H1 (cell line): ENCODE data around the gene WWC2. TPM values are rescaled to one million over a fixed set of nuclear protein-coding genes. Genes with fewer than 3 reads are reported as not detected.

Experiments used
- CTCF ChIA-PET: fragments of 300-600 bp; sonication (Branson Sonifier 250); formaldehyde crosslinking; loops from one replicate; lab custom pipeline; 2021; ENCODE audit not compliant: partially characterized antibody; lab: Charles Lee
- POLR2A ChIA-PET: fragments of 300-600 bp; sonication (Branson Sonifier 250); formaldehyde crosslinking; loops from one replicate; lab custom pipeline; 2021; ENCODE audit warnings: inconsistent platforms; ENCODE audit not compliant: partially characterized antibody; lab: Charles Lee
- DNase-seq, 2 experiments: peaks; one replicate each; pipeline versions ENCODE4 v3.0.0 to v3.0.0-alpha.2; 2010 to 2022; ENCODE audit warnings: low spot score in 2 of 2, low read depth in 1 of 2, mixed read lengths in 1 of 2
- FAIRE-seq: peaks from 2 replicates; lab custom pipeline; 2011; peaks lifted over from hg19 to GRCh38; lab: Jason Lieb, UNC
- H2AFZ ChIP-seq: 2 replicates; pipeline ENCODE4 v1.8.1; 2012; ENCODE audit warnings: low read length, inconsistent platforms
- H2AK5ac ChIP-seq: 2 replicates; pipeline ENCODE4 v1.6.1; 2013; ENCODE audit warnings: low read depth, low read length
- H2BK120ac ChIP-seq: replicated peaks from 2 replicates; pipeline ENCODE3; 2013; ENCODE audit warnings: low read depth, low read length, inconsistent platforms
- H2BK12ac ChIP-seq: 2 replicates; pipeline ENCODE4 v1.6.1; 2013; ENCODE audit warnings: low read depth, low read length
- H2BK15ac ChIP-seq: 2 replicates; pipeline ENCODE4 v1.6.1; 2013; ENCODE audit warnings: low read length
- H2BK20ac ChIP-seq: 2 replicates; pipeline ENCODE4 v1.6.1; 2013; ENCODE audit warnings: low read length
- H2BK5ac ChIP-seq: 2 replicates; pipeline ENCODE4 v1.6.1; 2013; ENCODE audit warnings: low read depth, low read length
- H3K14ac ChIP-seq: 2 replicates; pipeline ENCODE4 v1.6.1; 2013; ENCODE audit warnings: inconsistent platforms; ENCODE audit not compliant: insufficient read length
- H3K18ac ChIP-seq: 2 replicates; pipeline ENCODE4 v1.6.1; 2013; ENCODE audit warnings: low read length; ENCODE audit errors: extremely low read depth
- H3K23ac ChIP-seq: 2 replicates; pipeline ENCODE4 v1.6.1; 2013; ENCODE audit warnings: inconsistent platforms; ENCODE audit not compliant: insufficient read length
- H3K23me2 ChIP-seq: 2 replicates; pipeline ENCODE4 v1.6.1; 2013; ENCODE audit warnings: low read depth, low read length
- H3K27ac ChIP-seq: 2 replicates; pipeline ENCODE4 v1.6.1; 2011; ENCODE audit warnings: low read depth, low read length, inconsistent platforms
- H3K27me3 ChIP-seq, 4 experiments: replicated peaks in 1 of 4; 1 replicate in 1 of 4; 2 replicates in 3 of 4; pipeline versions ENCODE4 v1.6.1 to v1.8.1; 2011 to 2013; ENCODE audit warnings: low read length in 3 of 4, mild to moderate bottlenecking in 3 of 4, inconsistent platforms in 2 of 4, mixed read lengths in 2 of 4, moderate library complexity in 1 of 4; ENCODE audit not compliant: control insufficient read depth in 3 of 4, insufficient read depth in 3 of 4; ENCODE audit errors: extremely low read depth in 1 of 4
- H3K36me3 ChIP-seq, 4 experiments: 2 replicates each; pipeline versions ENCODE4 v1.6.1 to v1.8.1; 2011 to 2013; ENCODE audit warnings: mild to moderate bottlenecking in 4 of 4, low read length in 3 of 4, moderate library complexity in 2 of 4, control low read depth in 1 of 4, inconsistent platforms in 1 of 4; ENCODE audit not compliant: insufficient read depth in 4 of 4, control insufficient read depth in 2 of 4
- H3K4ac ChIP-seq: replicated peaks from 2 replicates; pipeline ENCODE3; 2013; ENCODE audit warnings: low read length, low read depth, mixed read lengths, inconsistent platforms; ENCODE audit not compliant: insufficient read length
- H3K4me1 ChIP-seq, 4 experiments: replicated peaks in 1 of 4; 1 replicate in 1 of 4; 2 replicates in 3 of 4; pipeline versions ENCODE4 v1.6.1 to v1.8.1; 2011 to 2013; ENCODE audit warnings: low read length in 3 of 4, inconsistent platforms in 2 of 4, mixed read lengths in 1 of 4; ENCODE audit not compliant: insufficient read depth in 4 of 4, control insufficient read depth in 3 of 4
- H3K4me2 ChIP-seq, 2 experiments: 2 replicates each; pipeline versions ENCODE4 v1.6.1 to v1.8.1; 2011 to 2013; ENCODE audit warnings: low read depth in 2 of 2, low read length in 2 of 2, control low read depth in 1 of 2, inconsistent platforms in 1 of 2, mild to moderate bottlenecking in 1 of 2; ENCODE audit not compliant: insufficient read depth in 1 of 2
- H3K4me3 ChIP-seq, 4 experiments: fragments of 200-600, 300-600 bp in 1 of 4; sonication (generic), shearing (Covaris generic), sonication (Bioruptor Twin) in 1 of 4; 2 replicates each; pipeline versions ENCODE4 v1.5.1 to v1.8.1; 2011 to 2016; ENCODE audit warnings: low read length in 4 of 4, low read depth in 3 of 4, control low read depth in 2 of 4, inconsistent platforms in 2 of 4, mild to moderate bottlenecking in 2 of 4, mixed read lengths in 1 of 4, moderate library complexity in 1 of 4; ENCODE audit not compliant: insufficient read depth in 2 of 4; ENCODE audit errors: extremely low read depth in 1 of 4
- H3K56ac ChIP-seq: replicated peaks from 2 replicates; pipeline ENCODE3; 2013; ENCODE audit warnings: low read depth, mild to moderate bottlenecking, mixed read lengths, low read length, inconsistent platforms; ENCODE audit not compliant: insufficient read length
- H3K79me1 ChIP-seq: 2 replicates; pipeline ENCODE4 v1.6.1; 2013; ENCODE audit warnings: low read depth, low read length, control low read depth
- H3K79me2 ChIP-seq, 2 experiments: 2 replicates each; pipeline versions ENCODE4 v1.6.1 to v1.8.1; 2012 to 2013; ENCODE audit warnings: low read length in 2 of 2, mild to moderate bottlenecking in 2 of 2, inconsistent platforms in 1 of 2; ENCODE audit not compliant: insufficient read depth in 2 of 2, control insufficient read depth in 1 of 2
- H3K9ac ChIP-seq, 4 experiments: replicated peaks in 1 of 4; 1 replicate in 1 of 4; 2 replicates in 3 of 4; pipeline versions ENCODE4 v1.6.1 to v1.8.1; 2011 to 2013; ENCODE audit warnings: low read depth in 3 of 4, low read length in 3 of 4, control low read depth in 2 of 4, mild to moderate bottlenecking in 2 of 4, moderate library complexity in 2 of 4, inconsistent platforms in 1 of 4; ENCODE audit errors: extremely low read depth in 1 of 4
- H3K9me3 ChIP-seq, 2 experiments: 2 replicates each; pipeline versions ENCODE4 v1.6.1 to v1.8.1; 2012 to 2013; ENCODE audit warnings: mild to moderate bottlenecking in 2 of 2, moderate library complexity in 2 of 2, control low read depth in 1 of 2, inconsistent platforms in 1 of 2, low read depth in 1 of 2, low read length in 1 of 2, mixed read lengths in 1 of 2; ENCODE audit not compliant: insufficient read depth in 2 of 2
- H4K20me1 ChIP-seq, 2 experiments: replicated peaks in 1 of 2; 2 replicates each; pipeline versions ENCODE3 to v1.8.1; 2011 to 2013; ENCODE audit warnings: inconsistent platforms in 2 of 2, low read length in 2 of 2, mild to moderate bottlenecking in 1 of 2; ENCODE audit not compliant: insufficient read depth in 2 of 2, control insufficient read depth in 1 of 2
- H4K5ac ChIP-seq: 2 replicates; pipeline ENCODE4 v1.6.1; 2013; ENCODE audit warnings: low read length, low read depth, mixed read lengths, inconsistent platforms; ENCODE audit not compliant: insufficient read length
- H4K8ac ChIP-seq: 2 replicates; pipeline ENCODE4 v1.8.0; 2013; ENCODE audit warnings: mild to moderate bottlenecking, moderate library complexity, low read length, inconsistent platforms; ENCODE audit not compliant: insufficient read depth; ENCODE audit errors: extremely low read depth
- H4K91ac ChIP-seq: replicated peaks from 2 replicates; pipeline ENCODE3; 2013; ENCODE audit warnings: low read length, mixed read lengths, inconsistent platforms; ENCODE audit not compliant: insufficient read length
- CBX8 ChIP-seq: fragments of 300-800, 300-1000 bp; sonication (generic); IDR thresholded peaks from 2 replicates; pipeline ENCODE4 v1.7.1; 2016; ENCODE audit warnings: low read depth, low read length, borderline replicate concordance
- EZH2 ChIP-seq: fragments of 200-600 bp; sonication (generic); IDR thresholded peaks from 2 replicates; pipeline ENCODE4 v1.7.1; 2012; ENCODE audit warnings: low read depth, mild to moderate bottlenecking, moderate library complexity, low read length, inconsistent platforms; ENCODE audit not compliant: severe bottlenecking
- KDM5A ChIP-seq: fragments of 200-600 bp; IDR thresholded peaks from 2 replicates; pipeline ENCODE4 v1.7.1; 2012; ENCODE audit warnings: mild to moderate bottlenecking, low read length, inconsistent platforms, mixed read lengths
- NANOG ChIP-seq: IDR thresholded peaks from 2 replicates; pipeline ENCODE4 v1.6.1; 2011; ENCODE audit warnings: low read length, low read depth, mild to moderate bottlenecking, inconsistent platforms; ENCODE audit not compliant: insufficient read depth, poor library complexity, severe bottlenecking
- POLR2A ChIP-seq, 2 experiments: IDR thresholded peaks; 1 replicate in 1 of 2; 2 replicates in 1 of 2; pipeline ENCODE4 v1.6.1; 2011; ENCODE audit warnings: low read depth in 2 of 2, low read length in 2 of 2, mild to moderate bottlenecking in 2 of 2; ENCODE audit errors: control extremely low read depth in 1 of 2
- POLR2AphosphoS5 ChIP-seq: IDR thresholded peaks from 2 replicates; pipeline ENCODE4 v1.6.1; 2011; ENCODE audit warnings: low read depth, low read length
- TAF7 ChIP-seq: optimal IDR thresholded peaks from 2 replicates; pipeline ENCODE3; 2011; ENCODE audit warnings: low read depth, mild to moderate bottlenecking, inconsistent platforms, low read length, moderate library complexity, borderline replicate concordance
- YY1 ChIP-seq: IDR thresholded peaks from 2 replicates; pipeline ENCODE4 v1.6.1; 2011; ENCODE audit warnings: low read depth, mild to moderate bottlenecking, low read length
- ZNF274 ChIP-seq: IDR thresholded peaks from 2 replicates; pipeline ENCODE4 v1.7.0; 2012; ENCODE audit warnings: low read length, borderline replicate concordance; ENCODE audit errors: extremely low read depth
- WGBS, 2 experiments: shearing (Covaris generic) in 1 of 2; methylation state at CpG; one replicate each; pipeline versions ENCODE4 v1.1.6 to v1.1.7; 2013 to 2015; ENCODE audit warnings: low lambda C conversion rate in 2 of 2, mixed read lengths in 2 of 2, inconsistent platforms in 1 of 2, low coverage in 1 of 2, missing lambda C conversion rate in 1 of 2; ENCODE audit not compliant: insufficient replicate concordance in 2 of 2, insufficient coverage in 1 of 2, insufficient read length in 1 of 2; ENCODE audit errors: extremely low coverage in 1 of 2, missing lambda C conversion rate in 1 of 2; 5-methylcytosine and 5-hydroxymethylcytosine counted together
- polyA plus RNA-seq, 7 experiments: library from polyadenylated mRNA; depleted of rRNA in 3 of 7; stranded (reverse) in 5 of 7; unstranded in 2 of 7; fragments of >200 nt in 5 of 7; fragments of 200-250 nt in 2 of 7; gene quantifications; 1 replicate in 5 of 7; 2 replicates in 1 of 7; 4 replicates in 1 of 7; pipeline versions ENCODE4 v1.2.1 to v1.2.3, GENCODE V29; 2011 to 2013; ENCODE audit warnings: missing spikeins in 2 of 7, mixed read lengths in 2 of 7
- total RNA-seq: library from RNA; stranded (reverse); fragmentation: NEBNext Ultra II Directional; extraction: Animal tissue kit (Norgen Biotek cat#: 25700); gene quantifications from 2 replicates; pipeline ENCODE4 v1.2.1, GENCODE V29; 2021
- TF ChIP-seq, protein P1 (sequence below): IDR thresholded peaks from 2 replicates; pipeline ENCODE4 v1.6.1; 2011; ENCODE audit warnings: low read depth, mild to moderate bottlenecking, low read length; ENCODE audit not compliant: insufficient read depth
- TF ChIP-seq, protein P2 (sequence below): IDR thresholded peaks from 2 replicates; pipeline ENCODE4 v1.6.1; 2012; ENCODE audit warnings: inconsistent platforms
- TF ChIP-seq, protein P3 (sequence below): IDR thresholded peaks from 2 replicates; pipeline ENCODE4 v1.6.1; 2012; ENCODE audit warnings: low read length, inconsistent platforms

Gene WWC2
- total and polyA plus RNA-seq, 2 of the 8 experiments (the other 6 are each of a cell fraction or from before 2014, with no cell fraction given): 17.6 to 135 TPM

DNA sequence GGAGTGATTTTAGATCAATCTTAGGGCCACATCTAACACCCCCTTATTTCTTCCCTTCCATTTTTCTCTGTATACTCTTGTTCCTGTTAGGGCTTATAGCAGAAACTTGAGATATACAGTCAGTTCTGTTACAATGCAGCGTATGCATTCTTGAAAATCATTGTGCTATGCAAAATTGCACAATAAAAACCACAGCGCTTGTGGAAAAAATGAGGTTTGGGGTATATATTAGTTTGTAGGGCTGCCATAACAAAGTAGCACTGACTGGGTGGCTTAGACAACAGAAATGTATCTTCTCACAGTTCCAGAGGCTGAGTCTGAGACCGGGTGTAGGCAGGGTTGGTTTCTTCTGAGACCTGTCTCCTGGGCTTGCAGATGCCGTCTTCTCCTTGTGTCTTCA lies 59.0 kb downstream of the WWC2 start:
- H3K36me3 ChIP-seq: no peaks in the 10 kb centered on the region; a peak in 1 of 8 replicates
- no peak overlapping the region for H4K8ac ChIP-seq
- no peaks in the 10 kb centered on the region for H3K9me3 ChIP-seq
- peaks cover 3 to 98% of the 10 kb centered on the region in 2 experiments; a peak in 3 of 4 replicates for H3K79me2 ChIP-seq
- no peak overlapping the region for H2BK12ac ChIP-seq
- H3K4me2 ChIP-seq: no peak overlapping the region
- H4K91ac ChIP-seq: no peak overlapping the region
- no peak for DNase-seq
- no peak overlapping the region for H3K4me3 ChIP-seq
- H3K23me2 ChIP-seq: no peaks in the 10 kb centered on the region; the same call in 1 of the 2 replicates
- FAIRE-seq: no peak
- no peaks in the 10 kb centered on the region for H3K27me3 ChIP-seq
- H2AK5ac ChIP-seq: no peak overlapping the region
- ChIA-PET POLR2A (interaction anchor here (1.3 kb wide), 1 partner anchor 18 kb away, joined by 5 read pairs; no protein-coding TSS in a partner anchor), CTCF (no interaction called here)
- no peak overlapping the region for H4K5ac ChIP-seq
- H3K4ac ChIP-seq: no peak overlapping the region
- H2AFZ ChIP-seq: no peak overlapping the region
- H3K18ac ChIP-seq: no peak overlapping the region
- H3K23ac ChIP-seq: no peak overlapping the region
- H4K20me1 ChIP-seq: peaks cover 8 to 15% of the 10 kb centered on the region in 2 experiments
- 72% methylated on average over 4 of the region's 4 CpGs; no CpG with 5 or more reads in 1 of the 2 experiments for WGBS, 2 experiments
- no peak overlapping the region for H2BK120ac ChIP-seq
- H3K27ac ChIP-seq: no peak overlapping the region
- no peak overlapping the region for H3K56ac ChIP-seq
- no peak overlapping the region for H2BK15ac ChIP-seq
- H2BK20ac ChIP-seq: no peak overlapping the region
- no peak overlapping the region for H2BK5ac ChIP-seq
- H3K14ac ChIP-seq: no peak overlapping the region
- H3K9ac ChIP-seq: no peak overlapping the region
- H3K79me1 ChIP-seq: peaks cover 10% of the 10 kb centered on the region
- peaks cover 3 to 13% (median 11%) of the 10 kb centered on the region in 4 experiments; a peak in 5 of 7 replicates for H3K4me1 ChIP-seq
- TF ChIP-seq NANOG (no peak), KDM5A (no peak), POLR2AphosphoS5 (no peak), CBX8 (no peak), POLR2A (IDR thresholded peaks at IDR 0.05; ENCODE audit: control extremely low read depth in 1 of 2, low read depth in 2 of 2, low read length in 2 of 2) (no peak), YY1 (no peak), TAF7 (no peak), EZH2 (no peak), ZNF274 (no peak)
- TF ChIP-seq, protein P1, sequence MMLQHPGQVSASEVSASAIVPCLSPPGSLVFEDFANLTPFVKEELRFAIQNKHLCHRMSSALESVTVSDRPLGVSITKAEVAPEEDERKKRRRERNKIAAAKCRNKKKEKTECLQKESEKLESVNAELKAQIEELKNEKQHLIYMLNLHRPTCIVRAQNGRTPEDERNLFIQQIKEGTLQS: no peak
- TF ChIP-seq, protein P2, sequence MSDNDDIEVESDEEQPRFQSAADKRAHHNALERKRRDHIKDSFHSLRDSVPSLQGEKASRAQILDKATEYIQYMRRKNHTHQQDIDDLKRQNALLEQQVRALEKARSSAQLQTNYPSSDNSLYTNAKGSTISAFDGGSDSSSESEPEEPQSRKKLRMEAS: no peak
- TF ChIP-seq, protein P3, sequence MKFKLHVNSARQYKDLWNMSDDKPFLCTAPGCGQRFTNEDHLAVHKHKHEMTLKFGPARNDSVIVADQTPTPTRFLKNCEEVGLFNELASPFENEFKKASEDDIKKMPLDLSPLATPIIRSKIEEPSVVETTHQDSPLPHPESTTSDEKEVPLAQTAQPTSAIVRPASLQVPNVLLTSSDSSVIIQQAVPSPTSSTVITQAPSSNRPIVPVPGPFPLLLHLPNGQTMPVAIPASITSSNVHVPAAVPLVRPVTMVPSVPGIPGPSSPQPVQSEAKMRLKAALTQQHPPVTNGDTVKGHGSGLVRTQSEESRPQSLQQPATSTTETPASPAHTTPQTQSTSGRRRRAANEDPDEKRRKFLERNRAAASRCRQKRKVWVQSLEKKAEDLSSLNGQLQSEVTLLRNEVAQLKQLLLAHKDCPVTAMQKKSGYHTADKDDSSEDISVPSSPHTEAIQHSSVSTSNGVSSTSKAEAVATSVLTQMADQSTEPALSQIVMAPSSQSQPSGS: no peak
